Astrocyte (in vitro differentiated cells and primary cell): ENCODE results near the gene TNNC2.
"Not testable (repeated sequence)": the region's sequence is repeated elsewhere in the genome, so short reads cannot be mapped to it uniquely, and the experiment has no call there.

Experiments
- EZH2 ChIP-seq: IDR thresholded peaks from 2 replicates; pipeline ENCODE4 v1.6.1; 2012; ENCODE audit warnings: mild to moderate bottlenecking, low read length, inconsistent platforms; ENCODE audit not compliant: insufficient read depth
- TF ChIP-seq, protein P1 (sequence below): IDR thresholded peaks from 2 replicates; pipeline ENCODE4 v1.5.1; 2011; ENCODE audit warnings: low read depth, mild to moderate bottlenecking, inconsistent platforms, low read length, moderate library complexity; ENCODE audit not compliant: insufficient read depth

DNA sequence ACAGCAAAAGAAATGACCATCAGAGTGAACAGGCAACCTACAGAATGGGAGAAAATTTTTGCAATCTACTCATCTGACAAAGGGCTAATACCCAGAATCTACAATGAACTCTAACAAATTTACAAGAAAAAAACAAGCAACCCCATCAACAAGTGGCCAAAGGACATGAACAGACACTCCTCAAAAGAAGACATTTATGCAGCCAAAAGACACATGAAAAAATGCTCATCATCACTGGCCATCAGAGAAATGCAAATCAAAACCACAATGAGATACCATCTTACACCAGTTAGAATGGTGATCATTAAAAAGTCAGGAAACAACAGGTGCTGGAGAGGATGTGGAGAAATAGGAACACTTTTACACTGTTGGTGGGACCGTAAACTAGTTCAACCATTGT is 29.6 kb downstream of the TNNC2 start:
- TF ChIP-seq, protein P1, sequence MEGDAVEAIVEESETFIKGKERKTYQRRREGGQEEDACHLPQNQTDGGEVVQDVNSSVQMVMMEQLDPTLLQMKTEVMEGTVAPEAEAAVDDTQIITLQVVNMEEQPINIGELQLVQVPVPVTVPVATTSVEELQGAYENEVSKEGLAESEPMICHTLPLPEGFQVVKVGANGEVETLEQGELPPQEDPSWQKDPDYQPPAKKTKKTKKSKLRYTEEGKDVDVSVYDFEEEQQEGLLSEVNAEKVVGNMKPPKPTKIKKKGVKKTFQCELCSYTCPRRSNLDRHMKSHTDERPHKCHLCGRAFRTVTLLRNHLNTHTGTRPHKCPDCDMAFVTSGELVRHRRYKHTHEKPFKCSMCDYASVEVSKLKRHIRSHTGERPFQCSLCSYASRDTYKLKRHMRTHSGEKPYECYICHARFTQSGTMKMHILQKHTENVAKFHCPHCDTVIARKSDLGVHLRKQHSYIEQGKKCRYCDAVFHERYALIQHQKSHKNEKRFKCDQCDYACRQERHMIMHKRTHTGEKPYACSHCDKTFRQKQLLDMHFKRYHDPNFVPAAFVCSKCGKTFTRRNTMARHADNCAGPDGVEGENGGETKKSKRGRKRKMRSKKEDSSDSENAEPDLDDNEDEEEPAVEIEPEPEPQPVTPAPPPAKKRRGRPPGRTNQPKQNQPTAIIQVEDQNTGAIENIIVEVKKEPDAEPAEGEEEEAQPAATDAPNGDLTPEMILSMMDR = not testable (repeated sequence)
- TF ChIP-seq EZH2 = not testable (repeated sequence)
